ENCODE results near the gene HECTD4.

The HECTD4 gene

GRCh38 chr12:112176321-112177010 is 205.8 kb downstream of the HECTD4 start:
- H3K27me3 Mint-ChIP-seq (ENCODE audit: low read depth, poor library complexity) = no peaks in the 10 kb centered on the region
- no peak for DNase-seq
- H3K4me1 Mint-ChIP-seq = no peaks in the 10 kb centered on the region
- H3K4me3 Mint-ChIP-seq = no peak overlapping the region
- H3K9me3 Mint-ChIP-seq = no peaks in the 10 kb centered on the region
- TF ChIP-seq CTCF (IDR thresholded peaks at IDR 0.05) = no peak
- H3K27ac Mint-ChIP-seq = peak overlapping the region; percentile 88
- peaks cover 64% of the 10 kb centered on the region for H3K36me3 Mint-ChIP-seq (ENCODE audit: low read depth)

GRCh38 chr12:112175361-112176155 is 206.7 kb downstream of the HECTD4 start:
- DNase-seq = no peak
- H3K36me3 Mint-ChIP-seq (ENCODE audit: low read depth) = peaks cover 61% of the 10 kb centered on the region
- H3K27me3 Mint-ChIP-seq (ENCODE audit: low read depth, poor library complexity) = no peaks in the 10 kb centered on the region
- H3K9me3 Mint-ChIP-seq = no peaks in the 10 kb centered on the region
- TF ChIP-seq CTCF (IDR thresholded peaks at IDR 0.05) = no peak
- no peak overlapping the region for H3K27ac Mint-ChIP-seq
- no peaks in the 10 kb centered on the region for H3K4me1 Mint-ChIP-seq
- H3K4me3 Mint-ChIP-seq = no peak overlapping the region

GRCh38 chr12:112172556-112173324 is 209.5 kb downstream of the HECTD4 start:
- H3K4me3 Mint-ChIP-seq = no peak overlapping the region
- peaks cover 48% of the 10 kb centered on the region for H3K36me3 Mint-ChIP-seq (ENCODE audit: low read depth)
- no peaks in the 10 kb centered on the region for H3K27me3 Mint-ChIP-seq (ENCODE audit: low read depth, poor library complexity)
- TF ChIP-seq CTCF (IDR thresholded peaks at IDR 0.05) = no peak
- H3K27ac Mint-ChIP-seq = no peak overlapping the region
- no peaks in the 10 kb centered on the region for H3K9me3 Mint-ChIP-seq
- no peaks in the 10 kb centered on the region for H3K4me1 Mint-ChIP-seq
- no peak for DNase-seq

- Mint-ChIP-seq H3K27me3 (ENCODE audit: low read depth, poor library complexity) (no peaks in the 10 kb centered on the region), H3K9me3 (no peaks in the 10 kb centered on the region), H3K4me1 (no peaks in the 10 kb centered on the region), H3K36me3 (ENCODE audit: low read depth) (peaks cover 36% of the 10 kb centered on the region), H3K27ac (no peak overlapping the region), H3K4me3 (no peak overlapping the region)
- TF ChIP-seq CTCF (IDR thresholded peaks at IDR 0.05) = no peak
- DNase-seq = no peak
Measured at GRCh38 chr12:112170971-112171596, 211.1 kb downstream of the HECTD4 start.

GRCh38 chr12:112170376-112170775 is 211.9 kb downstream of the HECTD4 start:
- peak; percentile 25 for DNase-seq
- Mint-ChIP-seq H3K27me3 (ENCODE audit: low read depth, poor library complexity) (no peaks in the 10 kb centered on the region), H3K9me3 (no peaks in the 10 kb centered on the region), H3K36me3 (ENCODE audit: low read depth) (peaks cover 29% of the 10 kb centered on the region), H3K4me3 (no peak overlapping the region), H3K4me1 (no peaks in the 10 kb centered on the region), H3K27ac (peak overlapping the region; percentile 85)
- TF ChIP-seq CTCF (IDR thresholded peaks at IDR 0.05) = peak; percentile 33
